Measurements from ENCODE around the gene SLC9A8.

DNA sequence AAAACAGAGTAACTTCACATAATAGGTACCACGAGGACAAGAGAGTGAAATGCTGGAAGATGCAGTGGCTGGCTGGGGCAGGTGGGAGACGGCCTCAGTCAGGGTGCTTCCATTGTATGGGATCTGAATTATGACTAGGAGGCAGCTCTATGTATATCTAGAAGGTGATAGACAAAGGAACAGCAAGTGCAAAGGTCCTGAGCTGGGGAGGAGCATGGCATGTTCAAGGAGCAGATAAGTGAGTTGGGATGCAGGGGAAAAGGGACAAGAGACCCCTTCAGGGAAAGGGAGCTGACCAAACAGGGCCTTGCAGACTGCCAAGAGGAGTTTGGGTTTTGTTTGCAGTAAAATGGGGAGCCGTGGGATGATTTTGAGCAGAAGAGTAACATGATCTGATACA lies 8.3 kb upstream of the SLC9A8 start:
- TF ChIP-seq, protein P1, sequence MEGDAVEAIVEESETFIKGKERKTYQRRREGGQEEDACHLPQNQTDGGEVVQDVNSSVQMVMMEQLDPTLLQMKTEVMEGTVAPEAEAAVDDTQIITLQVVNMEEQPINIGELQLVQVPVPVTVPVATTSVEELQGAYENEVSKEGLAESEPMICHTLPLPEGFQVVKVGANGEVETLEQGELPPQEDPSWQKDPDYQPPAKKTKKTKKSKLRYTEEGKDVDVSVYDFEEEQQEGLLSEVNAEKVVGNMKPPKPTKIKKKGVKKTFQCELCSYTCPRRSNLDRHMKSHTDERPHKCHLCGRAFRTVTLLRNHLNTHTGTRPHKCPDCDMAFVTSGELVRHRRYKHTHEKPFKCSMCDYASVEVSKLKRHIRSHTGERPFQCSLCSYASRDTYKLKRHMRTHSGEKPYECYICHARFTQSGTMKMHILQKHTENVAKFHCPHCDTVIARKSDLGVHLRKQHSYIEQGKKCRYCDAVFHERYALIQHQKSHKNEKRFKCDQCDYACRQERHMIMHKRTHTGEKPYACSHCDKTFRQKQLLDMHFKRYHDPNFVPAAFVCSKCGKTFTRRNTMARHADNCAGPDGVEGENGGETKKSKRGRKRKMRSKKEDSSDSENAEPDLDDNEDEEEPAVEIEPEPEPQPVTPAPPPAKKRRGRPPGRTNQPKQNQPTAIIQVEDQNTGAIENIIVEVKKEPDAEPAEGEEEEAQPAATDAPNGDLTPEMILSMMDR (IDR thresholded peaks at IDR 0.05; ENCODE audit: borderline replicate concordance, extremely low read depth, low read length, poor library complexity, severe bottlenecking) = no peak
- no peak for TF ChIP-seq EZH2 (IDR thresholded peaks at IDR 0.05; ENCODE audit: borderline replicate concordance, low read depth, low read length, severe bottlenecking)
